K562 (cell line): ENCODE measurements around the gene GLT8D2. TPM values are rescaled to one million over a fixed set of nuclear protein-coding genes. Genes with fewer than 3 reads are reported as not detected.
A peak's percentile ranks its signal among the peaks of the same experiment; 100 is the strongest.

Source experiments
- ARID1B ChIP-seq: fragments of 450-650 bp; IDR thresholded peaks from 2 replicates; pipeline ENCODE4 v1.6.1; 2016; ENCODE audit warnings: antibody characterized with exemption, mild to moderate bottlenecking, inconsistent platforms
- CHD1 ChIP-seq: fragments of 200-600 bp; sonication (generic); IDR thresholded peaks from one replicate; pipeline ENCODE4 v1.6.1; 2012; ENCODE audit warnings: mild to moderate bottlenecking, moderate library complexity, low read length, inconsistent platforms
- EP300 ChIP-seq: IDR thresholded peaks from 2 replicates; pipeline ENCODE4 v1.6.1; 2012; ENCODE audit warnings: low read length, improper control_type of control experiment
- FOXK2 ChIP-seq, 2 experiments: fragments of 450-650 bp; IDR thresholded peaks in 1 of 2; conservative IDR thresholded peaks in 1 of 2; 2 replicates each; pipeline ENCODE4 v1.6.1; 2016; ENCODE audit warnings: low read depth in 2 of 2, mild to moderate bottlenecking in 1 of 2
- ILK ChIP-seq: fragments of 450-650 bp; IDR thresholded peaks from 2 replicates; pipeline ENCODE4 v1.6.1; 2016; ENCODE audit warnings: missing genetic modification characterization, low read depth, mild to moderate bottlenecking, missing compliant biosample characterization, moderate library complexity, borderline replicate concordance
- IRF2 ChIP-seq: sonication (generic); formaldehyde crosslinking; IDR thresholded peaks from 2 replicates; pipeline ENCODE4 v1.8.1; 2022; ENCODE audit warnings: mild to moderate bottlenecking, missing genetic modification reagents
- KDM5B ChIP-seq: fragments of 200-600 bp; sonication (generic); IDR thresholded peaks from 2 replicates; pipeline ENCODE4 v1.6.1; 2012; ENCODE audit warnings: low read depth, mild to moderate bottlenecking, moderate library complexity, low read length, control low read depth, inconsistent platforms; ENCODE audit not compliant: insufficient replicate concordance
- L3MBTL2 ChIP-seq: fragments of 450-650 bp; IDR thresholded peaks from 2 replicates; pipeline ENCODE4 v1.6.1; 2016; ENCODE audit warnings: mild to moderate bottlenecking, moderate library complexity
- MYBL2 ChIP-seq, 2 experiments: fragments of 450-650 bp in 1 of 2; sonication (generic) in 1 of 2; formaldehyde crosslinking in 1 of 2; IDR thresholded peaks; 2 replicates each; pipeline versions ENCODE4 v1.6.1 to v1.8.1; 2017 to 2022; ENCODE audit warnings: borderline replicate concordance in 1 of 2, inconsistent platforms in 1 of 2, low read depth in 1 of 2, mild to moderate bottlenecking in 1 of 2, missing genetic modification reagents in 1 of 2, moderate library complexity in 1 of 2
- NCOA4 ChIP-seq: fragments of 450-650 bp; IDR thresholded peaks from 2 replicates; pipeline ENCODE4 v1.6.1; 2018; ENCODE audit warnings: mild to moderate bottlenecking; ENCODE audit not compliant: partially characterized antibody
- SIN3A ChIP-seq, 2 experiments: fragments of 150-350 bp in 1 of 2; IDR thresholded peaks; 2 replicates each; pipeline ENCODE4 v1.6.1; 2011 to 2016; ENCODE audit warnings: borderline replicate concordance in 2 of 2, low read depth in 2 of 2, low read length in 2 of 2, mild to moderate bottlenecking in 2 of 2, moderate library complexity in 2 of 2; ENCODE audit not compliant: control insufficient read depth in 1 of 2
- SMAD3 ChIP-seq: fragments of 450-650 bp; formaldehyde crosslinking; conservative IDR thresholded peaks from 2 replicates; pipeline ENCODE4 v1.4.0; 2020; ENCODE audit warnings: mild to moderate bottlenecking
- ZEB2 ChIP-seq: fragments of 450-650 bp; IDR thresholded peaks from 2 replicates; pipeline ENCODE4 v1.6.1; 2016
- ZNF12 ChIP-seq: sonication (generic); formaldehyde crosslinking; IDR thresholded peaks from 2 replicates; pipeline ENCODE4 v1.4.0; 2020; ENCODE audit warnings: mild to moderate bottlenecking, missing genetic modification reagents
- polyA plus RNA-seq, 8 experiments: library from polyadenylated mRNA; depleted of rRNA in 4 of 8; stranded (reverse) in 5 of 8; unstranded in 3 of 8; fragments of >200 nt; fragmentation: Nextera tagmentation in 2 of 8; fragmentation: Illumina TruSeq in 1 of 8; extraction: Ambion mirVana in 2 of 8; extraction: Trizol in 1 of 8; gene quantifications; 2 replicates each; pipeline versions ENCODE4 v1.2.1 to v1.2.3, GENCODE V29; 2011 to 2014; ENCODE audit warnings: inconsistent platforms in 1 of 8, missing spikeins in 1 of 8
- total RNA-seq, 7 experiments: library from RNA; depleted of rRNA in 6 of 7; stranded (reverse); fragments of >200 nt in 6 of 7; fragmentation: Illumina TruSeq in 2 of 7; extraction: Trizol in 2 of 7; gene quantifications; 2 replicates each; pipeline versions ENCODE4 v1.2.1 to v1.2.3, GENCODE V29; 2011 to 2021; ENCODE audit warnings: low replicate concordance in 1 of 7
- TF ChIP-seq, protein P1 (sequence below): sonication (generic); formaldehyde crosslinking; IDR thresholded peaks from 2 replicates; pipeline ENCODE4 v1.9.0; 2022; ENCODE audit warnings: mild to moderate bottlenecking, missing genetic modification reagents
- TF ChIP-seq, protein P2 (sequence below): fragments of 250-450 bp; sonication (Bioruptor Pico); IDR thresholded peaks from 2 replicates; pipeline ENCODE4 v1.5.0; 2021; ENCODE audit warnings: mild to moderate bottlenecking, moderate library complexity
- TF ChIP-seq, protein P3 (sequence below): IDR thresholded peaks from 2 replicates; pipeline ENCODE4 v1.6.1; 2011; ENCODE audit warnings: borderline replicate concordance, low read depth, mild to moderate bottlenecking, moderate library complexity, low read length; ENCODE audit not compliant: insufficient read depth, poor library complexity, severe bottlenecking
- TF ChIP-seq, protein P4 (sequence below): fragments of 250-450 bp; sonication (Bioruptor Pico); IDR thresholded peaks from 2 replicates; pipeline ENCODE4 v1.8.0; 2021; ENCODE audit warnings: mild to moderate bottlenecking, moderate library complexity

The GLT8D2 gene
- total and polyA plus RNA-seq, 9 of the 15 experiments (the other 6 are each of a cell fraction or from before 2014, with no cell fraction given), result 0.18 to 0.27 (median 0.18) TPM; not detected in 6

DNA sequence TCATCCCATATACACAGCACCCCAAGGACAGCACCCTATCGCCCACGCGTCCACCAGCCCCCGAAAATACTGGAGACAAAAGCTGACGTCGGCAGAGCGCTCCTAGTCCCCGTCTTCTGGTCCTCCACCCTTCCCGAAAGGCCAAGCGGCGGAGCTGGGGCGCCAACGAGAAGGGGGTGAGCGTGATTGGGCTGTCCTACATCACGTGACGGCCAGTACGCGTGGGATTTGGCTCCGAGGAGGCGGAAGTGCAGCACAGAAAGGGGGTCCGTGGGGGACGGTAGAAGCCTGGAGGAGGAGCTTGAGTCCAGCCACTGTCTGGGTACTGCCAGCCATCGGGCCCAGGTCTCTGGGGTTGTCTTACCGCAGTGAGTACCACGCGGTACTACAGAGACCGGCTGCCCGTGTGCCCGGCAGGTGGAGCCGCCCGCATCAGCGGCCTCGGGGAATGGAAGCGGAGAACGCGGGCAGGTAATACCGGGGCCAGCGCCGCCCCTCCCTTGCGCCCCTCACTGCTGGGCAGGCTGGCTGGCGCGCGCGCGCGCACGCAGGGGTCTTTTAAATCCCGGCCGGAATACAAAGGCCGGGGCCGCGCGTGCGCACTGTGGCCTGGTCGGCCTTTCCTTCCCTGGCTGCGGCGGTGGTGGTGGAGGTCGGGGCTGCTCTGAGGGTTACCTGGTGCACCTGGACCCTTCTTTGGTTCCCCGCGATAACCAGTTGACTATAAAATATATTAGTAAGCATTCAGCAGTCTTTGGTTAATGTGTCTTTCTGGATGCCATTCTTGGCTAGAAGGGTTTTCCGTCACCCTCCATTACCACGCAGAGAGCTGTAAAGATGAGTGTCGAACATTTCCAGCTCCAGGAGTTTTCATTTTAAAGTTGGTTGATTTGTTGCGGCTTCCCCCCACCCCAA lies 84.1 kb downstream of the GLT8D2 start, which contains the start of gene TDG (continued):
- TF ChIP-seq, protein P1, sequence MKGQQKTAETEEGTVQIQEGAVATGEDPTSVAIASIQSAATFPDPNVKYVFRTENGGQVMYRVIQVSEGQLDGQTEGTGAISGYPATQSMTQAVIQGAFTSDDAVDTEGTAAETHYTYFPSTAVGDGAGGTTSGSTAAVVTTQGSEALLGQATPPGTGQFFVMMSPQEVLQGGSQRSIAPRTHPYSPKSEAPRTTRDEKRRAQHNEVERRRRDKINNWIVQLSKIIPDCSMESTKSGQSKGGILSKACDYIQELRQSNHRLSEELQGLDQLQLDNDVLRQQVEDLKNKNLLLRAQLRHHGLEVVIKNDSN (CRISPR knock-in tag), result peak; percentile 100
- TF ChIP-seq SMAD3 (CRISPR knock-in tag) (no peak), ZNF12 (no peak), ARID1B (0 out of 2 replicates have a peak, but pooled peaks have one; percentile 35), SIN3A (IDR thresholded peaks at IDR 0.05; ENCODE audit: borderline replicate concordance in 2 of 2, control insufficient read depth in 1 of 2, low read depth in 2 of 2, low read length in 2 of 2) (peak; percentile 56 to 84; a peak in 2 of 4 replicates), ILK (tag) (no peak), ZEB2 (peak; percentile 73), FOXK2 (conservative IDR thresholded peaks at IDR 0.05 in 1 of 2, IDR thresholded peaks at IDR 0.05 in 1 of 2; ENCODE audit: low read depth in 2 of 2) (peak; percentile 52 to 91), MYBL2 (IDR thresholded peaks at IDR 0.05; ENCODE audit: low read depth) (no peak), MYBL2 (CRISPR knock-in tag; IDR thresholded peaks at IDR 0.05; ENCODE audit: borderline replicate concordance) (no peak), CHD1 (peak; percentile 69), EP300 (no peak; the same call in 1 of the 2 replicates), L3MBTL2 (peak; percentile 86), KDM5B (peak; percentile 83), IRF2 (CRISPR knock-in tag) (no peak), NCOA4 (no peak)
- TF ChIP-seq, protein P2, sequence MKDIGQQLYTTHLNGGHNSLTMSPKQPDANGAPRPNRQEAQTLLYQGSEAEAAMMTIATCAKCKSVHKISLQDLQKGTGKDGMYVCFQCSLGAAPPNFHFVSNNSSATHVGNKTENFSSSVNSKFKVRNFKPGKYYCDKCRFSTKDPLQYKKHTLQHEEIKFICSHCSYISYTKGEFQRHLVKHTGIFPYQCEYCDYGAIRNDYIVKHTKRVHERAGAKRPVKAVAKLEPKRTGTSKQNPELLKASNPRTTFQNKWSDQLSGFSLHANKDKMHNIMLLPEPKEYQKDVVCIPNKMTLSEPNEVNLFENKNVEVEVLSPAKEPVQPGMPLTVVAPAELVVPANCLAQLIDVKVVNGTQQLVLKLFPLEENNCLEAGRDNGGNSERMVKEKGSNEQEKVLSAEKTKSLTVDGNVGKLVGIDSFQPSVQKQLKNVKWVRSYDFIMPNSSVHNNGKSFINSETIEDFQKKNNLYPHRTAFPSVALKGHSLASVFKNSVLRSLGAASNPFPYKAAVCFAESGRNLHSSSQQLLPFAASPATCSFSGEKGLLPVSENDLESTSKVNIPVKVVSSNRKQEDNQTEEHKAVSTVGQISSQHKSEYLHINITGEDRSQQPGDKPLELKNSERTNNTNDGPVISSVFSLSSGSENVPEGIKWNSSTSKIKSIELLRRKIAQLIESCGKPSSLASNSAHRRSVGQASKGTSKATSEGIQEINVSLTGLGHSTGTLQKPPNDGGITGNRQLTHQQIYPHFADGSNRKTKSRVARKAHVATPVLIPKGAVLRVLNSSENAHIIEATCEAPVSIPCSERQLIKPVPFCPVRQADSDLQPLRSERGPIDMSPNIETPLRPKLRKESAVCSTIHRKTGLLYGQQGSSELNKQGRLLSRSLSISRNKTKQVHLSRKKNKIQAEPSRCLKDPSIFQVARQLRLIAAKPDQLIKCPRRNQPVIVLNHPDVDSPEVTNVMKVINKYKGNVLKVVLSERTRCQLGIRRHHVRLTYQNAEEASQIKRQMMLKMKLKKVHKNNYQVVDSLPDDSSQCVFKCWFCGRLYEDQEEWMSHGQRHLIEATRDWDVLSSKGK, result no peak
- TF ChIP-seq, protein P3, sequence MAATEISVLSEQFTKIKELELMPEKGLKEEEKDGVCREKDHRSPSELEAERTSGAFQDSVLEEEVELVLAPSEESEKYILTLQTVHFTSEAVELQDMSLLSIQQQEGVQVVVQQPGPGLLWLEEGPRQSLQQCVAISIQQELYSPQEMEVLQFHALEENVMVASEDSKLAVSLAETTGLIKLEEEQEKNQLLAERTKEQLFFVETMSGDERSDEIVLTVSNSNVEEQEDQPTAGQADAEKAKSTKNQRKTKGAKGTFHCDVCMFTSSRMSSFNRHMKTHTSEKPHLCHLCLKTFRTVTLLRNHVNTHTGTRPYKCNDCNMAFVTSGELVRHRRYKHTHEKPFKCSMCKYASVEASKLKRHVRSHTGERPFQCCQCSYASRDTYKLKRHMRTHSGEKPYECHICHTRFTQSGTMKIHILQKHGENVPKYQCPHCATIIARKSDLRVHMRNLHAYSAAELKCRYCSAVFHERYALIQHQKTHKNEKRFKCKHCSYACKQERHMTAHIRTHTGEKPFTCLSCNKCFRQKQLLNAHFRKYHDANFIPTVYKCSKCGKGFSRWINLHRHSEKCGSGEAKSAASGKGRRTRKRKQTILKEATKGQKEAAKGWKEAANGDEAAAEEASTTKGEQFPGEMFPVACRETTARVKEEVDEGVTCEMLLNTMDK, result no peak
- TF ChIP-seq, protein P4, sequence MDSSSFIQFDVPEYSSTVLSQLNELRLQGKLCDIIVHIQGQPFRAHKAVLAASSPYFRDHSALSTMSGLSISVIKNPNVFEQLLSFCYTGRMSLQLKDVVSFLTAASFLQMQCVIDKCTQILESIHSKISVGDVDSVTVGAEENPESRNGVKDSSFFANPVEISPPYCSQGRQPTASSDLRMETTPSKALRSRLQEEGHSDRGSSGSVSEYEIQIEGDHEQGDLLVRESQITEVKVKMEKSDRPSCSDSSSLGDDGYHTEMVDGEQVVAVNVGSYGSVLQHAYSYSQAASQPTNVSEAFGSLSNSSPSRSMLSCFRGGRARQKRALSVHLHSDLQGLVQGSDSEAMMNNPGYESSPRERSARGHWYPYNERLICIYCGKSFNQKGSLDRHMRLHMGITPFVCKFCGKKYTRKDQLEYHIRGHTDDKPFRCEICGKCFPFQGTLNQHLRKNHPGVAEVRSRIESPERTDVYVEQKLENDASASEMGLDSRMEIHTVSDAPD (CRISPR knock-in tag), result no peak
